ENCODE data around the gene PAQR4. TPM values are rescaled to one million over a fixed set of nuclear protein-coding genes. Genes with fewer than 3 reads are reported as not detected.

The PAQR4 gene
- total and polyA plus RNA-seq, 10 of the 15 experiments (the other 5 are each of a cell fraction or from before 2014, with no cell fraction given): 0.39 to 31.8 (median 13.5) TPM

DNA sequence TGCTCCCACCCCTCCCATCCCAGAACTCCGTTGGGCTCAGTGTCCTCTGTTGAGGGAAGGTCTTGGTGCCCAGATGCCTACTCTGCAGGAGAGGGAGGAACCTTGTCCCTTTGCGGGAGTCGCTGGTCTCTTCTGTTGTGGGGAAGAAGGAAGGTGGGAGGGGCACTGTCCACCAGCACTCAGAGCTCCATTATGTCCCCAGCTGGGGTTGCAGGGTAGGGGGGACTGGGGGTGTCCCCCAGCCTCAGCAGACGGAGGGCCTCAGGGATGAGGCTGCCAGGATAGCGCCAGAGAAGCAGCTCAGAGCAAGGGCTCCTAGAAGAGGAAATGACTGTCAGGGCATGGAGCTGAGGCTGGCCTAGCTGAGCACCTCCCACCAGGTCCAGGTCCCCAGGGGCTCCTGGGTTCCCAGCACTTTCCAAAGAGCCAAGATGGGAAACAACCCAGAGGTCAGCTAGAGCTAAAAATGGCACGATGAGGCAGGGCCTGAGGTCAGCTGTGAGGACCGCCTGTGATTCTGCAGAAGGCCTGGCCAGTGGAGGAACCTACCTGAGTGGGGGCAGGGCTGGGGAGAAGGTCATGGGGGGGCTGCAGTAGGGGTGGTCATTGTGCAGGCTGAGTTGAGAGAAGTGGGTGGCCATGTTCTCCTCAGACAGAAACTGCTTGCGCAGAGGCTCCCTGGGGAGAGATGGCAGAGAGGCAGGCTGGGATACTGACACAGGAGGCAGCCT lies 53.7 kb downstream of the PAQR4 start:
- Histone ChIP-seq H3K4me2 (ENCODE audit: control insufficient read depth, insufficient read depth) (peak overlapping the region; percentile 83), H3K9ac (ENCODE audit: control insufficient read depth, insufficient read depth, low read length) (no peak overlapping the region), H3K4me3 (peak overlapping the region; percentile 87), H4K20me1 (ENCODE audit: control insufficient read depth, insufficient read depth) (no peaks in the 10 kb centered on the region), H3K36me3 (ENCODE audit: control insufficient read depth in 2 of 2, insufficient read depth in 2 of 2, low read length in 1 of 2) (peaks cover 4 to 7% of the 10 kb centered on the region in 2 experiments; a peak in 3 of 4 replicates), H3K27ac (ENCODE audit: control insufficient read depth, insufficient read depth) (no peak overlapping the region), H3K9me3 (replicated peaks; ENCODE audit: control insufficient read depth, insufficient read depth, low read length) (no peaks in the 10 kb centered on the region), H3K79me2 (ENCODE audit: control insufficient read depth, insufficient read depth, low read length) (no peaks in the 10 kb centered on the region), H2AFZ (ENCODE audit: control insufficient read depth, low read depth, low read length) (no peak overlapping the region), H3K27me3 (replicated peaks in 1 of 2; ENCODE audit: control insufficient read depth in 2 of 2, insufficient read depth in 2 of 2, low read length in 1 of 2) (no peaks in the 10 kb centered on the region), H3K4me1 (ENCODE audit: control insufficient read depth, insufficient read depth, low read length) (peaks cover 25% of the 10 kb centered on the region)
- TF ChIP-seq, protein P1, sequence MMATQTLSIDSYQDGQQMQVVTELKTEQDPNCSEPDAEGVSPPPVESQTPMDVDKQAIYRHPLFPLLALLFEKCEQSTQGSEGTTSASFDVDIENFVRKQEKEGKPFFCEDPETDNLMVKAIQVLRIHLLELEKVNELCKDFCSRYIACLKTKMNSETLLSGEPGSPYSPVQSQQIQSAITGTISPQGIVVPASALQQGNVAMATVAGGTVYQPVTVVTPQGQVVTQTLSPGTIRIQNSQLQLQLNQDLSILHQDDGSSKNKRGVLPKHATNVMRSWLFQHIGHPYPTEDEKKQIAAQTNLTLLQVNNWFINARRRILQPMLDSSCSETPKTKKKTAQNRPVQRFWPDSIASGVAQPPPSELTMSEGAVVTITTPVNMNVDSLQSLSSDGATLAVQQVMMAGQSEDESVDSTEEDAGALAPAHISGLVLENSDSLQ (IDR thresholded peaks at IDR 0.05): peak; percentile 67; the same call in 1 of the 2 replicates
- 0 out of 4 replicates have a peak, but pooled peaks of 1 of the 2 experiments have one; percentile 11 for TF ChIP-seq IKZF2 (IDR thresholded peaks at IDR 0.05)
- TF ChIP-seq BCL11A (IDR thresholded peaks at IDR 0.05; ENCODE audit: low read depth, low read length): no peak
- peak; percentile 68 for TF ChIP-seq MEF2B (IDR thresholded peaks at IDR 0.05; ENCODE audit: partially characterized antibody, poor library complexity, severe bottlenecking)
- 0 out of 2 replicates have a peak, but pooled peaks have one; percentile 19 for TF ChIP-seq YY1 (IDR thresholded peaks at IDR 0.05; ENCODE audit: low read depth, low read length)
- TF ChIP-seq POLR2A (IDR thresholded peaks at IDR 0.05; ENCODE audit: low read depth, low read length): 0 out of 2 replicates have a peak, but pooled peaks have one; percentile 23
- no peak for TF ChIP-seq ZBED1 (IDR thresholded peaks at IDR 0.05; ENCODE audit: borderline replicate concordance)
- no peak for TF ChIP-seq PAX5 (IDR thresholded peaks at IDR 0.05; ENCODE audit: borderline replicate concordance, low read depth, low read length)
- ChIA-PET POLR2A (interaction anchor here (0.5 to 2.4 kb wide), 6 partner anchors 16 to 127 kb away, joined by 3 to 7 read pairs (median 4); partner anchors contain the start of gene ZNF213), SMC1A (ENCODE audit: uncharacterized antibody, unreplicated experiment) (interaction anchor here (0.7 to 10.1 kb wide), 5 partner anchors 9 to 107 kb away, joined by 3 to 91 read pairs (median 4); no protein-coding TSS in a partner anchor), CTCF (interaction anchor here (0.7 to 18.2 kb wide), 10 partner anchors 8 to 1328 kb away, joined by 3 to 421 read pairs (median 6); no protein-coding TSS in a partner anchor), RAD21 (ENCODE audit: unreplicated experiment) (interaction anchor here (0.6 to 4.4 kb wide), 4 partner anchors 9 to 36 kb away, joined by 3 to 34 read pairs (median 6); no protein-coding TSS in a partner anchor)
- TSS peak; percentile 90 for BruUV-seq (replicated peaks)
- FAIRE-seq: no peak
- in situ Hi-C loops (cut with MboI): no loop called here
- no peak for DNase-seq (ENCODE audit: low read depth, low spot score)
- ATAC-seq: peak; percentile 14
- 48% methylated on average over 8 of the region's 8 CpGs for WGBS (ENCODE audit: insufficient coverage, insufficient replicate concordance, low lambda C conversion rate, missing lambda C conversion rate)
- intact Hi-C loops (cut with micrococcal nuclease; ENCODE audit: unreplicated experiment): no loop called here

Small RNA genes lying within 50 kb of the gene (small RNA-seq; reads per million reads assigned to genes)
- gene LINC00514: not detected

Other genes starting within 250 kb of the PAQR4 start
Only the 7 nearest of the 24 such genes appear.
- gene KREMEN2, start 5.1 kb upstream of the PAQR4 start, total RNA-seq (2014; rRNA removed): 1.3 and 1.8 TPM in 2 replicates
- gene KREMEN2, start 5.1 kb upstream of the PAQR4 start, total RNA-seq (2014; rRNA removed; fragmentation: Illumina TruSeq; extraction: Trizol): 0.14 and 0.18 TPM in 2 replicates
- 1.5 TPM in 2 replicates for gene KREMEN2, start 5.1 kb upstream of the PAQR4 start, total RNA-seq (2021)
- gene KREMEN2, start 5.1 kb upstream of the PAQR4 start, polyA plus RNA-seq (2011; rRNA removed): 1.6 and 3.7 TPM in 2 replicates
- gene KREMEN2, start 5.1 kb upstream of the PAQR4 start, polyA plus RNA-seq (2014; fragmentation: Illumina TruSeq; extraction: Trizol): 0.06 TPM in 1 of 2 replicates, not detected in the other
- not detected for gene KREMEN2, start 5.1 kb upstream of the PAQR4 start, polyA plus RNA-seq (2014; fragmentation: Nextera tagmentation; extraction: Ambion mirVana)
- 1.1 and 1.8 TPM in 2 replicates for gene KREMEN2, start 5.1 kb upstream of the PAQR4 start, polyA plus RNA-seq (2014; rRNA removed)
- under 1 TPM; 0.45 to 0.59 TPM for gene KREMEN2, start 5.1 kb upstream of the PAQR4 start, polyA plus RNA-seq (2016; fragmentation: Nextera tagmentation; extraction: Ambion mirVana)
- gene PKMYT1, start 11.1 kb downstream of the PAQR4 start, total RNA-seq (2014; rRNA removed): 31.6 and 39.6 TPM in 2 replicates
- gene PKMYT1, start 11.1 kb downstream of the PAQR4 start, total RNA-seq (2014; rRNA removed; fragmentation: Illumina TruSeq; extraction: Trizol): 11.5 and 13.6 TPM in 2 replicates
- 72.6 and 77.1 TPM in 2 replicates for gene PKMYT1, start 11.1 kb downstream of the PAQR4 start, total RNA-seq (2021)
- gene PKMYT1, start 11.1 kb downstream of the PAQR4 start, polyA plus RNA-seq (2011; rRNA removed): 3.4 and 9.3 TPM in 2 replicates
- 6.9 and 13.1 TPM in 2 replicates for gene PKMYT1, start 11.1 kb downstream of the PAQR4 start, polyA plus RNA-seq (2014; fragmentation: Illumina TruSeq; extraction: Trizol)
- 10 to 100 TPM in 1 of 2 experiments, 1 to 10 TPM in 1; 4.6 to 20.2 TPM for gene PKMYT1, start 11.1 kb downstream of the PAQR4 start, polyA plus RNA-seq (2014; fragmentation: Nextera tagmentation; extraction: Ambion mirVana)
- gene PKMYT1, start 11.1 kb downstream of the PAQR4 start, polyA plus RNA-seq (2014; rRNA removed): 48.1 and 63.7 TPM in 2 replicates
- 100 to 1,000 TPM in 1 of 2 experiments, 10 to 100 TPM in 1; 91.9 to 101 TPM for gene PKMYT1, start 11.1 kb downstream of the PAQR4 start, polyA plus RNA-seq (2016; fragmentation: Nextera tagmentation; extraction: Ambion mirVana)
- gene CLDN9, start 43.6 kb downstream of the PAQR4 start, total RNA-seq (2014; rRNA removed): not detected in 2 replicates
- not detected in 2 replicates for gene CLDN9, start 43.6 kb downstream of the PAQR4 start, total RNA-seq (2014; rRNA removed; fragmentation: Illumina TruSeq; extraction: Trizol)
- gene CLDN9, start 43.6 kb downstream of the PAQR4 start, total RNA-seq (2021): not detected in 2 replicates
- not detected in 2 replicates for gene CLDN9, start 43.6 kb downstream of the PAQR4 start, polyA plus RNA-seq (2011; rRNA removed)
- not detected in 2 replicates for gene CLDN9, start 43.6 kb downstream of the PAQR4 start, polyA plus RNA-seq (2014; fragmentation: Illumina TruSeq; extraction: Trizol)
- not detected for gene CLDN9, start 43.6 kb downstream of the PAQR4 start, polyA plus RNA-seq (2014; fragmentation: Nextera tagmentation; extraction: Ambion mirVana)
- gene CLDN9, start 43.6 kb downstream of the PAQR4 start, polyA plus RNA-seq (2014; rRNA removed): not detected in 2 replicates
- not detected for gene CLDN9, start 43.6 kb downstream of the PAQR4 start, polyA plus RNA-seq (2016; fragmentation: Nextera tagmentation; extraction: Ambion mirVana)
- not detected in 2 replicates for gene CLDN6, start 48.8 kb downstream of the PAQR4 start, total RNA-seq (2014; rRNA removed)
- gene CLDN6, start 48.8 kb downstream of the PAQR4 start, total RNA-seq (2014; rRNA removed; fragmentation: Illumina TruSeq; extraction: Trizol): not detected in 2 replicates
- 0.26 and 0.61 TPM in 2 replicates for gene CLDN6, start 48.8 kb downstream of the PAQR4 start, total RNA-seq (2021)
- gene CLDN6, start 48.8 kb downstream of the PAQR4 start, polyA plus RNA-seq (2011; rRNA removed): not detected in 2 replicates
- not detected in 2 replicates for gene CLDN6, start 48.8 kb downstream of the PAQR4 start, polyA plus RNA-seq (2014; fragmentation: Illumina TruSeq; extraction: Trizol)
- not detected for gene CLDN6, start 48.8 kb downstream of the PAQR4 start, polyA plus RNA-seq (2014; fragmentation: Nextera tagmentation; extraction: Ambion mirVana)
- not detected in 2 replicates for gene CLDN6, start 48.8 kb downstream of the PAQR4 start, polyA plus RNA-seq (2014; rRNA removed)
- gene CLDN6, start 48.8 kb downstream of the PAQR4 start, polyA plus RNA-seq (2016; fragmentation: Nextera tagmentation; extraction: Ambion mirVana): under 1 TPM; 0.15 to 0.23 TPM
- gene TNFRSF12A, start 51.0 kb downstream of the PAQR4 start, total RNA-seq (2014; rRNA removed): 0.44 and 1.4 TPM in 2 replicates
- 0.28 and 0.67 TPM in 2 replicates for gene TNFRSF12A, start 51.0 kb downstream of the PAQR4 start, total RNA-seq (2014; rRNA removed; fragmentation: Illumina TruSeq; extraction: Trizol)
- gene TNFRSF12A, start 51.0 kb downstream of the PAQR4 start, total RNA-seq (2021): 0.58 and 0.90 TPM in 2 replicates
- gene TNFRSF12A, start 51.0 kb downstream of the PAQR4 start, polyA plus RNA-seq (2011; rRNA removed): 0.62 and 1.0 TPM in 2 replicates
- gene TNFRSF12A, start 51.0 kb downstream of the PAQR4 start, polyA plus RNA-seq (2014; fragmentation: Illumina TruSeq; extraction: Trizol): 0.35 TPM in 1 of 2 replicates, not detected in the other
- gene TNFRSF12A, start 51.0 kb downstream of the PAQR4 start, polyA plus RNA-seq (2014; fragmentation: Nextera tagmentation; extraction: Ambion mirVana): not detected
- gene TNFRSF12A, start 51.0 kb downstream of the PAQR4 start, polyA plus RNA-seq (2014; rRNA removed): 0.67 and 1.7 TPM in 2 replicates
- gene TNFRSF12A, start 51.0 kb downstream of the PAQR4 start, polyA plus RNA-seq (2016; fragmentation: Nextera tagmentation; extraction: Ambion mirVana): 1 to 10 TPM; 1.5 TPM
- 35.9 and 40.7 TPM in 2 replicates for gene HCFC1R1, start 54.6 kb downstream of the PAQR4 start, total RNA-seq (2014; rRNA removed)
- 13.7 and 14.6 TPM in 2 replicates for gene HCFC1R1, start 54.6 kb downstream of the PAQR4 start, total RNA-seq (2014; rRNA removed; fragmentation: Illumina TruSeq; extraction: Trizol)
- gene HCFC1R1, start 54.6 kb downstream of the PAQR4 start, total RNA-seq (2021): 26.6 and 31.7 TPM in 2 replicates
- 6.8 and 14.3 TPM in 2 replicates for gene HCFC1R1, start 54.6 kb downstream of the PAQR4 start, polyA plus RNA-seq (2011; rRNA removed)
- gene HCFC1R1, start 54.6 kb downstream of the PAQR4 start, polyA plus RNA-seq (2014; fragmentation: Illumina TruSeq; extraction: Trizol): 4.8 and 11.5 TPM in 2 replicates
- gene HCFC1R1, start 54.6 kb downstream of the PAQR4 start, polyA plus RNA-seq (2014; fragmentation: Nextera tagmentation; extraction: Ambion mirVana): 10 to 100 TPM in 1 of 2 experiments, 1 to 10 TPM in 1; 2.8 to 10.2 TPM
- gene HCFC1R1, start 54.6 kb downstream of the PAQR4 start, polyA plus RNA-seq (2014; rRNA removed): 41.9 and 48.1 TPM in 2 replicates
- gene HCFC1R1, start 54.6 kb downstream of the PAQR4 start, polyA plus RNA-seq (2016; fragmentation: Nextera tagmentation; extraction: Ambion mirVana): 10 to 100 TPM; 31.4 to 42.5 TPM
- gene THOC6, start 54.7 kb downstream of the PAQR4 start, total RNA-seq (2014; rRNA removed): 21.6 and 28.5 TPM in 2 replicates
- 15.1 and 15.9 TPM in 2 replicates for gene THOC6, start 54.7 kb downstream of the PAQR4 start, total RNA-seq (2014; rRNA removed; fragmentation: Illumina TruSeq; extraction: Trizol)
- gene THOC6, start 54.7 kb downstream of the PAQR4 start, total RNA-seq (2021): 31.6 and 33.1 TPM in 2 replicates
- 15.5 and 27.3 TPM in 2 replicates for gene THOC6, start 54.7 kb downstream of the PAQR4 start, polyA plus RNA-seq (2011; rRNA removed)
- gene THOC6, start 54.7 kb downstream of the PAQR4 start, polyA plus RNA-seq (2014; fragmentation: Illumina TruSeq; extraction: Trizol): 4.8 and 14.3 TPM in 2 replicates
- gene THOC6, start 54.7 kb downstream of the PAQR4 start, polyA plus RNA-seq (2014; fragmentation: Nextera tagmentation; extraction: Ambion mirVana): 1 to 10 TPM; 1.0 to 2.4 TPM
- gene THOC6, start 54.7 kb downstream of the PAQR4 start, polyA plus RNA-seq (2014; rRNA removed): 31.7 and 35.2 TPM in 2 replicates
- 10 to 100 TPM; 53.7 to 54.4 TPM for gene THOC6, start 54.7 kb downstream of the PAQR4 start, polyA plus RNA-seq (2016; fragmentation: Nextera tagmentation; extraction: Ambion mirVana)